LNCAP (cell line): Measurements from ENCODE around the gene NME2.

Source experiments
- TF ChIP-seq, protein P1 (sequence below): fragments of 450-650 bp; IDR thresholded peaks from 2 replicates; pipeline ENCODE4 v1.5.1; 2017; ENCODE audit warnings: mild to moderate bottlenecking

The NME2 gene

DNA sequence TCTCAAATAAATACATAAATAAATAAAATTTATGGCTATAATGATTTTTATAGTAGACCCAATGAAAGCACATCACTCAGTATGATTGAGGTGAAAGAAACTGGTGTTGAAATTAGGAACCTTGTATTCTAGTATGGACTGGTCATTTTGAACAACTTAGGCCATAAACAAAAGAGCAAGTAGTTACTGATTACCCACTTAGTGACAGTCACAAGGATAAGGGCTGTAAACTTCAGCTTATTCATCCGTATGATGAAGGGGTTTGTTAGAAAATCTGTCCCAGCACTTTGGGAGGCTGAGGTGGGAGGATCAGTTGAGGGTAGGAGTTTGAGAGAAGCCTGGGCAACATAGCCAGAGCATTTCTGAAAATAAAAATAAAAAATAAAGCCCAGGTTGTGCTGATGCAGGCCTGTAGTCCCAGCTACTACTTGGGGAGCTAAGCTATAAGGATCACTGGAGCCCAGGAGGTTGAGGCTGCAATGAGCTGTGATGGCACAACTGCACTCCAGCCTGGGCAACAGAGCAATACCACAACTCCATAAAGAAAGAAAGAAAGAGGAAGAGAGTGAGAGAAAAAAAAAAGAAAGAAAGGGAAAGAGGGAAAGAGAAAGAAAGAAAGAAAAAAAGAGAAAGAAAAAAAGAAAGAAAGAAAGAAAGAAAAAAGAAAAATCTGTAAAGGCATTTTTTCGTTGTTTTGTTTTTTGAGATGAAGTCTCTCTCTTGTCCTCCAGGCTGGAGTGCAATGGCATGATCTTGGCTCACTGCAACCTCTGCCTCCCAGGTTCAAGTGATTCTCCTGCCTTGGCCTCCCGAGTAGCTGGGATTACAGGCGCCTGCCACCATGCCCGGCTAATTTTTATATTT is 41.3 kb upstream of the NME2 start:
- TF ChIP-seq, protein P1, sequence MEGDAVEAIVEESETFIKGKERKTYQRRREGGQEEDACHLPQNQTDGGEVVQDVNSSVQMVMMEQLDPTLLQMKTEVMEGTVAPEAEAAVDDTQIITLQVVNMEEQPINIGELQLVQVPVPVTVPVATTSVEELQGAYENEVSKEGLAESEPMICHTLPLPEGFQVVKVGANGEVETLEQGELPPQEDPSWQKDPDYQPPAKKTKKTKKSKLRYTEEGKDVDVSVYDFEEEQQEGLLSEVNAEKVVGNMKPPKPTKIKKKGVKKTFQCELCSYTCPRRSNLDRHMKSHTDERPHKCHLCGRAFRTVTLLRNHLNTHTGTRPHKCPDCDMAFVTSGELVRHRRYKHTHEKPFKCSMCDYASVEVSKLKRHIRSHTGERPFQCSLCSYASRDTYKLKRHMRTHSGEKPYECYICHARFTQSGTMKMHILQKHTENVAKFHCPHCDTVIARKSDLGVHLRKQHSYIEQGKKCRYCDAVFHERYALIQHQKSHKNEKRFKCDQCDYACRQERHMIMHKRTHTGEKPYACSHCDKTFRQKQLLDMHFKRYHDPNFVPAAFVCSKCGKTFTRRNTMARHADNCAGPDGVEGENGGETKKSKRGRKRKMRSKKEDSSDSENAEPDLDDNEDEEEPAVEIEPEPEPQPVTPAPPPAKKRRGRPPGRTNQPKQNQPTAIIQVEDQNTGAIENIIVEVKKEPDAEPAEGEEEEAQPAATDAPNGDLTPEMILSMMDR: no peak

DNA sequence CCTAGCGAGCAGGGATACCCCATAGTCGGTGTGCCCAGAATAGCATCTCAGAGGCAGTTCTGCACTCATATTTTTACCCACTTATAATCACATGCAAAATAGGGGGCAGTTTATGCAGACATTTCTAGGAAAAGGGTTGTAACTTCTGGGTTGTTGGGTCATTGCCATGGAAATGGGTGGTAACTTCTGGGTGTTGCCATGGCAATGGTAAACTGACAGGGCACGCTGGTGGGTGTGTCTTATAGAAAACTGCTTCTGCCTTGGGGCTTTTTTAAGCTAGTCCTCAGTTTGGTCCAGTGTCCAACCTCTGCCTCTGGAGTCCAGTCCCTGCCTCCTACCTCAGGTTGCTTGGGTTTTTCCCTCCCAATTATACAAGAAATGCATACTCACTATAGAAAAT is 38.1 kb upstream of the NME2 start:
- TF ChIP-seq, protein P1: no peak

DNA sequence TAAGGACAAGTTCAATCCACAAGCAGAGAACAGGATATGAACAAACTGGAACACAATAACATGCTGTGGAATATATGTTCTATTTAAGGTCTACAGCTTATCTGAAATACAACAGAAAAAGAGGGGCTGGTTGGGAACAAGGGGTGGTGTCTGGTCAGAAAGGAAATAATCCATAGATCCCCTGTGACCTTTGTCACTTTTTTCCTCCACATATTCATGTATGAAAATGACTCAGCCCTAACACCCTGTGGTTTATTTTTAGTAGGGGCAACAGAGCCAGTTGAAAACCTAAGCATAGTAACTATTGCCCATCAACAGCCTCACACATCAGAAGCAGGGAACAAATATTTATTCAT is 33.3 kb upstream of the NME2 start:
- TF ChIP-seq, protein P1: no peak

DNA sequence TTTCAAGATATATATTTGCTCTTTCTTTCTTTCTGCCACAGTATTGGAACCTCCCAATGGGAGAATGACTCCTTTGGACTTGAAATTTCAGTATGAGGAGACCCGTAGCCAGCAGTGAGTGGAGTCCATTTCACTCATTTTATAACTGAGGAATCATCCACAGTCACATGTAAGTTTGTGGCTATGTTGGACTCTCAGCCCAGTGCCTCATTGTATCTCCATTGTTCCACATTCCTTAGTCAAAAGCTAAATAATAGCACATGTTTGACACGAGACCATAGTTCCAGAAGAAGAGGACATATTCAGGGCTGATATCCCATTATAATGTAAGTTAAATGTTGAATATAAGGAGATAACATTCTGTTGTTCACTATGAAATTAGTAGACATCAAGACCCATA is 32.8 kb upstream of the NME2 start:
- TF ChIP-seq, protein P1: no peak

DNA sequence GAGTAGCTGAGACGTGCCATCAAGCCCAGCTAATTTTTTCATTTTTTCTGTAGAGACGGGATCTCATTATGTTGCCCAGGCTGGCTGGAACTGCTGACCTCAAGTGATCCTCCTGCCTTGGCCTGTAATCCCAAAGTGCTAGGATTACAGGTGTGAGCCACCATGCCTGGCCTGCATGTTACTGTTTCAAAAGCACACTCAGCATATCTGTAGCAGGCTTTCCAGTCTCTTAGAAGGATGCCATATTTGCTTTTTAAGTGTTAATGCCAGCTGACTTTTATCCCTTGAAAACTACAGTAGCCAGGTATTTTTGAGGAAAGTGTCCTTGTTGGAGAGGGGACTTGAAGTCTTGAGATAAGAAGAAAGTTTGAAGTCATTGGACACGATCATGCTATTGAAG is 30.3 kb upstream of the NME2 start:
- TF ChIP-seq, protein P1: no peak

DNA sequence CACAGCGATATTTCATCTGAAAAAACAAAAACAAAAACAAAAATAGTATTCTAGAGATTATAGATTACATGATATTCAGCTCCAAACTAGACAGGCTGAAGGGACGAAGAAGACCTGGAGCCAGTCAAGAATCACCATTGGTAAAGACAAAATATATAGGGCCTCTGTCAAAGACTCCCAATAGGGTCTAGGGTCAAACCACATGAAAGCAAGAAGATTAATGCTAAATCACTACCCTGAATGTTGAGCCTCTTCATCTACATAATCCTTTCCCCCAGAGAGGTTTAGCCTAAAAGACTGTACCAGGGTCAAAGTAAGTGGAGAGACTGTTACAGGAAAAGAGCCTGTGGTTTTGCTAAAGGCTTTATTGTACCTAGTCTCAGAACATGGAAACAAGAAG is 23.6 kb upstream of the NME2 start:
- TF ChIP-seq, protein P1: no peak

DNA sequence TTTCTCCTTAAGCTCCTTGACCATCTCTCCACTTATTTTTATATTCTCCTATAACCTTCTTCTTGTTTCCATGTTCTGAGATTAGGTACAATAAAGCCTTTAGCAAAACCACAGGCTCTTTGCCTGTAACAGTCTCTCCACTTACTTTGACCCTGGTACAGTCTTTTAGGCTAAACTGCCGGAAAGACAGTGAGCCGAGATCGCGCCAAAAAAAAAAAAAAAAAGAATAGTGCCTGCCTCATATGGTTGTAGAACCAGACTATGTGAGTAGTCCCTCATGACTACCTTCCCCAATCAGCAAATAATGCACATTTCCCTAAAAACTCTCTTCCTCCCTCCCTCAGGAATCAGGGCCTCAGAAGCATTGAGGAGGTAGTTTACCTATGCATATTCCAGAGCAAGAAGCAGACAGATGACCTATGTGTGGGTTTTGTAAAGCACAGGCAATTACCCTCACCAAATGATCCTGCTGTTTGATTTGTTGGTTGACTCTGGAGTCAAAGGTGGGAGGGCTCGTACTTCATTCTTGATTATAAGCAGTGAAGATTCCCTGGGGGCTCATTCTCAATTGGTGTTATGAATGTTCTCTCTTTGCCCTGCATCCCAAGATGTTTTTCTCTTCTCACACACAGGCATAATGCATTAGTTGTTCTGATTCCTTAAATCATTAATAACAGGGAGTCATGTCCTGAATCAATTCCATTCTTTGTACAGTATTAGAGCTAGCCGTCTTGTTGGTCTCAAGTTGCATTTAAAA is 21.8 kb upstream of the NME2 start:
- TF ChIP-seq, protein P1: no peak
